Mesenchymal stem cell (in vitro differentiated cells and primary cell): ENCODE measurements around the gene SENP7.
"Not testable (repeated sequence)": the region's sequence is repeated elsewhere in the genome, so short reads cannot be mapped to it uniquely, and the experiment has no call there.

Experiments used
- DNase-seq: peaks from one replicate; pipeline ENCODE4 v3.0.0-alpha.2; 2013
- H2AFZ ChIP-seq: one replicate; pipeline ENCODE4 v1.6.1; 2013; ENCODE audit warnings: low read depth, mild to moderate bottlenecking, control low read depth, inconsistent platforms, low read length, moderate library complexity
- H2AK5ac ChIP-seq: 2 replicates; pipeline ENCODE4 v1.6.1; 2013; ENCODE audit warnings: low read length, moderate library complexity, mild to moderate bottlenecking, inconsistent platforms; ENCODE audit not compliant: severe bottlenecking
- H2BK120ac ChIP-seq: one replicate; pipeline ENCODE4 v1.6.1; 2013; ENCODE audit warnings: low read depth, mild to moderate bottlenecking, inconsistent platforms, low read length, moderate library complexity
- H2BK12ac ChIP-seq, 2 experiments: one replicate each; pipeline ENCODE4 v1.6.1; 2013; ENCODE audit warnings: inconsistent platforms in 2 of 2, low read length in 2 of 2, mild to moderate bottlenecking in 2 of 2, moderate library complexity in 2 of 2, control low read depth in 1 of 2
- H2BK15ac ChIP-seq: one replicate; pipeline ENCODE4 v1.6.1; 2013; ENCODE audit warnings: mild to moderate bottlenecking, low read depth, inconsistent platforms; ENCODE audit not compliant: poor library complexity, severe bottlenecking
- H2BK5ac ChIP-seq: 2 replicates; pipeline ENCODE4 v1.6.1; 2013; ENCODE audit warnings: low read depth, mild to moderate bottlenecking, low read length, control low read depth, inconsistent platforms; ENCODE audit not compliant: poor library complexity, severe bottlenecking
- H3K14ac ChIP-seq, 2 experiments: one replicate each; pipeline ENCODE4 v1.6.1; 2013; ENCODE audit warnings: inconsistent platforms in 2 of 2, low read length in 2 of 2, control low read depth in 1 of 2, mild to moderate bottlenecking in 1 of 2, moderate library complexity in 1 of 2
- H3K18ac ChIP-seq, 2 experiments: one replicate each; pipeline ENCODE4 v1.6.1; 2013; ENCODE audit warnings: inconsistent platforms in 2 of 2, low read length in 2 of 2, control low read depth in 1 of 2, low read depth in 1 of 2, mild to moderate bottlenecking in 1 of 2
- H3K23ac ChIP-seq, 2 experiments: one replicate each; pipeline ENCODE4 v1.6.1; 2013; ENCODE audit warnings: inconsistent platforms in 2 of 2, low read length in 2 of 2, mild to moderate bottlenecking in 2 of 2, moderate library complexity in 2 of 2, control low read depth in 1 of 2
- H3K27ac ChIP-seq: 2 replicates; pipeline ENCODE4 v1.5.1; 2013; ENCODE audit warnings: mild to moderate bottlenecking, moderate library complexity, low read length, control low read depth, inconsistent platforms; ENCODE audit not compliant: poor library complexity, severe bottlenecking
- H3K27me3 ChIP-seq, 2 experiments: 2 replicates each; pipeline versions ENCODE4 v1.6.1 to v1.7.0; 2013; ENCODE audit warnings: low read length in 2 of 2, mild to moderate bottlenecking in 2 of 2, moderate library complexity in 2 of 2, control low read depth in 1 of 2, inconsistent platforms in 1 of 2; ENCODE audit not compliant: control insufficient read depth in 1 of 2, insufficient read depth in 1 of 2
- H3K36me3 ChIP-seq, 2 experiments: 2 replicates each; pipeline versions ENCODE4 v1.6.1 to v1.7.0; 2013; ENCODE audit warnings: low read length in 2 of 2, control low read depth in 1 of 2, inconsistent platforms in 1 of 2, low read depth in 1 of 2, mild to moderate bottlenecking in 1 of 2; ENCODE audit not compliant: insufficient read depth in 2 of 2, control insufficient read depth in 1 of 2
- H3K4ac ChIP-seq, 2 experiments: one replicate each; pipeline ENCODE4 v1.6.1; 2013; ENCODE audit warnings: inconsistent platforms in 2 of 2, low read length in 2 of 2, mild to moderate bottlenecking in 2 of 2, moderate library complexity in 2 of 2, control low read depth in 1 of 2, low read depth in 1 of 2
- H3K4me1 ChIP-seq: 2 replicates; pipeline ENCODE4 v1.6.1; 2013; ENCODE audit warnings: low read depth, low read length, control low read depth; ENCODE audit not compliant: control insufficient read depth, insufficient read depth
- H3K4me2 ChIP-seq: 2 replicates; pipeline ENCODE4 v1.6.1; 2013; ENCODE audit warnings: low read length, mild to moderate bottlenecking, inconsistent platforms; ENCODE audit not compliant: poor library complexity, severe bottlenecking
- H3K4me3 ChIP-seq, 2 experiments: 2 replicates each; pipeline versions ENCODE4 v1.5.1 to v1.7.0; 2013; ENCODE audit warnings: low read length in 2 of 2, mild to moderate bottlenecking in 2 of 2, control low read depth in 1 of 2, low read depth in 1 of 2; ENCODE audit not compliant: insufficient read depth in 1 of 2
- H3K79me1 ChIP-seq: replicated peaks from 2 replicates; pipeline ENCODE4 v1.6.1; 2013; ENCODE audit warnings: mild to moderate bottlenecking, control low read depth, low read length, inconsistent platforms; ENCODE audit not compliant: poor library complexity, severe bottlenecking
- H3K9ac ChIP-seq: 2 replicates; pipeline ENCODE4 v1.7.0; 2013; ENCODE audit warnings: mild to moderate bottlenecking, low read length, moderate library complexity
- H3K9me3 ChIP-seq: 2 replicates; pipeline ENCODE4 v1.7.0; 2013; ENCODE audit warnings: mild to moderate bottlenecking, low read length; ENCODE audit not compliant: control insufficient read depth
- H4K8ac ChIP-seq: one replicate; pipeline ENCODE4 v1.6.1; 2013; ENCODE audit warnings: inconsistent platforms, mild to moderate bottlenecking, low read length, moderate library complexity
- H4K91ac ChIP-seq: one replicate; pipeline ENCODE4 v1.6.1; 2013; ENCODE audit warnings: mild to moderate bottlenecking, low read length, inconsistent platforms
- WGBS: methylation state at CpG from one replicate; pipeline ENCODE4 v1.1.7; 2013; ENCODE audit warnings: mixed read lengths; 5-methylcytosine and 5-hydroxymethylcytosine counted together

SENP7 gene

GRCh38 chr3:101311676-101312075, 201.3 kb downstream of the SENP7 start:
- no peak overlapping the region for H3K4ac ChIP-seq
- no peak overlapping the region for H3K27ac ChIP-seq
- WGBS: 78% methylated on average over 2 of the region's 2 CpGs

GRCh38 chr3:101310978-101311375, 202.0 kb downstream of the SENP7 start:
- H3K14ac ChIP-seq: no peak overlapping the region
- H2AK5ac ChIP-seq: no peak overlapping the region
- peak overlapping the region; percentile 56 for H3K9ac ChIP-seq
- no peaks in the 10 kb centered on the region for H3K4me1 ChIP-seq
- no peak overlapping the region for H2BK5ac ChIP-seq
- no peak overlapping the region for H3K23ac ChIP-seq
- H3K4me2 ChIP-seq: no peak overlapping the region
- H3K36me3 ChIP-seq: peaks cover 0 to 6% of the 10 kb centered on the region in 2 experiments
- no peak overlapping the region for H3K18ac ChIP-seq
- DNase-seq: no peak
- no peak overlapping the region for H2BK120ac ChIP-seq
- H3K27ac ChIP-seq: no peak overlapping the region
- no peak overlapping the region for H4K8ac ChIP-seq
- no peak overlapping the region for H3K4me3 ChIP-seq
- H3K9me3 ChIP-seq: peaks cover 7% of the 10 kb centered on the region
- H3K4ac ChIP-seq: no peak overlapping the region
- no peaks in the 10 kb centered on the region for H3K27me3 ChIP-seq
- H4K91ac ChIP-seq: no peak overlapping the region
- no peaks in the 10 kb centered on the region for H3K79me1 ChIP-seq
- no peak overlapping the region for H2BK12ac ChIP-seq
- H2AFZ ChIP-seq: no peak overlapping the region
- no peak overlapping the region for H2BK15ac ChIP-seq

More at GRCh38 chr3:101311676-101312075, 201.3 kb downstream of the SENP7 start:
- no peak overlapping the region for H3K18ac ChIP-seq
- no peak overlapping the region for H2AK5ac ChIP-seq
- H2BK15ac ChIP-seq: no peak overlapping the region
- H2BK120ac ChIP-seq: no peak overlapping the region
- H4K8ac ChIP-seq: no peak overlapping the region
- peaks cover 7% of the 10 kb centered on the region for H3K9me3 ChIP-seq
- peaks cover 0 to 6% of the 10 kb centered on the region in 2 experiments for H3K36me3 ChIP-seq
- H3K4me2 ChIP-seq: no peak overlapping the region
- H3K23ac ChIP-seq: no peak overlapping the region
- no peaks in the 10 kb centered on the region for H3K79me1 ChIP-seq
- H3K4me3 ChIP-seq: no peak overlapping the region
- H2BK5ac ChIP-seq: no peak overlapping the region
- no peaks in the 10 kb centered on the region for H3K4me1 ChIP-seq
- H4K91ac ChIP-seq: no peak overlapping the region
- no peaks in the 10 kb centered on the region for H3K27me3 ChIP-seq
- no peak overlapping the region for H2BK12ac ChIP-seq
- DNase-seq: no peak
- no peak overlapping the region for H3K14ac ChIP-seq
- H3K9ac ChIP-seq: no peak overlapping the region
- no peak overlapping the region for H2AFZ ChIP-seq

GRCh38 chr3:101308147-101308772, 204.8 kb downstream of the SENP7 start:
- not testable (repeated sequence) for H2BK15ac ChIP-seq, H3K18ac ChIP-seq, DNase-seq, H3K14ac ChIP-seq, H3K79me1 ChIP-seq, H3K9ac ChIP-seq, H3K4me2 ChIP-seq, H3K36me3 ChIP-seq, H3K27me3 ChIP-seq, H3K23ac ChIP-seq, H3K4me1 ChIP-seq, H2AFZ ChIP-seq, H3K4ac ChIP-seq, H2BK12ac ChIP-seq, H4K91ac ChIP-seq, H3K4me3 ChIP-seq, H3K27ac ChIP-seq, H2BK5ac ChIP-seq, H4K8ac ChIP-seq, H2AK5ac ChIP-seq, H3K9me3 ChIP-seq, H2BK120ac ChIP-seq

- Histone ChIP-seq H3K27ac (no peak overlapping the region), H3K4me1 (no peaks in the 10 kb centered on the region), H3K9me3 (peaks cover 3% of the 10 kb centered on the region), H4K91ac (no peak overlapping the region), H3K4me2 (no peak overlapping the region), H4K8ac (no peak overlapping the region), H3K4ac (no peak overlapping the region), H3K14ac (no peak overlapping the region), H3K36me3 (peaks cover 0 to 13% of the 10 kb centered on the region in 2 experiments), H3K18ac (no peak overlapping the region), H2BK15ac (no peak overlapping the region), H2BK120ac (no peak overlapping the region), H2BK12ac (no peak overlapping the region), H3K23ac (no peak overlapping the region), H3K9ac (no peak overlapping the region), H2AK5ac (no peak overlapping the region), H2AFZ (no peak overlapping the region), H3K27me3 (no peaks in the 10 kb centered on the region), H3K79me1 (no peaks in the 10 kb centered on the region), H3K4me3 (no peak overlapping the region), H2BK5ac (no peak overlapping the region)
- DNase-seq: peak; percentile 9
These were observed 209.2 kb downstream of the SENP7 start for GRCh38 chr3:101303836-101304235.
